Tibial nerve (tissue), 4 donors: ENCODE measurements around the gene AREL1.

Experiments used
- CTCF ChIP-seq, 5 experiments: fragments of 200-600 bp in 3 of 5; fragments of 450-650 bp in 2 of 5; sonication (generic) in 3 of 5; IDR thresholded peaks; one replicate each; pipeline ENCODE4 v1.5.1; 2016 to 2019; ENCODE audit warnings: antibody characterized with exemption in 5 of 5, mild to moderate bottlenecking in 3 of 5, moderate library complexity in 2 of 5
- EP300 ChIP-seq, 2 donors: sonication (generic); formaldehyde crosslinking; IDR thresholded peaks; one replicate each; pipeline ENCODE4 v1.6.1; 2017; ENCODE audit warnings: antibody characterized with exemption in 2 of 2, mild to moderate bottlenecking in 1 of 2
- POLR2A ChIP-seq, 2 donors: fragments of 450-650 bp; IDR thresholded peaks; one replicate each; pipeline ENCODE4 v1.6.1; 2017; ENCODE audit warnings: antibody characterized with exemption in 2 of 2, mild to moderate bottlenecking in 2 of 2, moderate library complexity in 2 of 2

GRCh38 chr14:74697543-74697942 is 15.3 kb downstream of the AREL1 start:
- no peak for TF ChIP-seq POLR2A (IDR thresholded peaks at IDR 0.05)
- TF ChIP-seq CTCF (IDR thresholded peaks at IDR 0.05): no peak
- no peak for TF ChIP-seq EP300 (IDR thresholded peaks at IDR 0.05)
